A172 (cell line): ENCODE data around the gene CHRNA4. TPM values are rescaled to one million over a fixed set of nuclear protein-coding genes. Genes with fewer than 3 reads are reported as not detected.
"Not testable (repeated sequence)": the region's sequence is repeated elsewhere in the genome, so short reads cannot be mapped to it uniquely, and the experiment has no call there.

ENCODE experiments used
- DNase-seq: peaks from one replicate; pipeline ENCODE4 v3.0.0-alpha.2; 2015; ENCODE audit warnings: low spot score
- total RNA-seq: library from RNA; depleted of rRNA; stranded (reverse); fragments of >200 nt; shearing (Covaris generic); gene quantifications from 2 replicates; pipeline ENCODE4 v1.2.3, GENCODE V29; 2014

CHRNA4 gene
- total RNA-seq, 1 experiment from 2014 or later: 0.03 TPM

DNA sequence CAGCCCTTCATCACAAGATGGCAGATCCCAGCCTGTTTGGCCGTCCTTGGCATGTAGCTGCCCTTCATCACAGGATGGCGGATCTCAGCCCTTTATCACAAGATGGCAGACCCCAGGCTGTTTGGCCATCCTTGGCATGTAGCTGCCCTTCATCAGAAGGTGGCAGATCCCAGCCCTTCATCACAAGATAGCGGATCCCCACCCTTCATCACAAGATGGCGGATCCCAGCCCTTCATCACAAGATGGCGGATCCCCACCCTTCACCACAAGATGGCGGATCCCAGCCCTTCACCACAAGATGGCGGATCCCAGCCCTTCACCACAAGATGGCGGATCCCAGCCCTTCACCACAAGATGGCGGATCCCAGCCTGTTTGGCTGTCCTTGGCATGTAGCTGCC lies 26.1 kb downstream of the CHRNA4 start:
- DNase-seq: not testable (repeated sequence)

DNA sequence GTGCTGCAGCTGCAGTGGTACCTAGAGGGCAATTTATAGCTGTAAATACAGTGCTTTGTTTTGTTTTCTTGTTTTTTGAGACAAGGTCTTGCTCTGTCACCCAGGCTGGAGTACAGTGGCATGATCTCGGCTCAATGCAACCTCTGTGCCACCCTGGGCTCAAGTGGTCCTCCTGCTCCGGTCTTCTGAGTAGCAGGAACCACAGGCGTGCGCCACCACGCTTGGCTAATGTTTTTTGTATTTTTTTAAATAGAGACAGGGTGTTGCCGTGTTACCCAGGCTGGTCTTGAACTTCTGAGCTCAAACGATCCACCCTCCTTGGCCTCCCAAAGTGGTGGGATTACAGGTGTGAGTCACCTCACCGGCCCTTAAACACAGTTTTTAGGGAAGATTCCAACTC lies 26.8 kb downstream of the CHRNA4 start:
- no peak for DNase-seq

DNA sequence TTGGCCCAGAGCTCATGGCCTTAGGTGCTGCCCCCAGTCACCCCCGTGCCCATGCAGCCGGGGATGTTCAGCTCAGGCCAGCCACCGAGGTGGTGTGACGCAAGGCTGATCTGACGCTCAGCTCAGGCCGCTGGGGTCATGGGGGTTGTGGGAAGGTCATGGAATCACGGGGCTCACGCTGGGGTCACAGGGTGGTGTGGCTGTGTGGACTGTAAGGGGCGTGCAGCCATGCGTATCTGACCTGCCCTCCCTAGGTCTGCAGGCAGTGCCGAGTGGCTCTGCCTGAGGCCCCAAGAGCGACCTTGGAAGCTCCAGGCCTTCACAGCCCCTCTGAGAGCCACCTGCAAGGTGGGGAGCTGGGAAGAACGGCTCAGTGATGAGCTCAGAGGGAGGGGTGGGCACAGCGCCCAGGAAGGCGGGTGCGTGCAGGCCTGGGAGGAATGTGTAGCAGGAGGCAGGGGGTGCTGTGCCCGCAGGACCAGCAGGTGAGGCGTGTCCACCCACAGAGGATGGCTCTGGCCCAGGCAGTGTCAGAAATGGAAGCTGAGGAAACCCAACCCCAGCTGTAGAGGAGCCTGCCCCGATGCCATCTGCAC lies 27.8 kb downstream of the CHRNA4 start:
- no peak for DNase-seq

DNA sequence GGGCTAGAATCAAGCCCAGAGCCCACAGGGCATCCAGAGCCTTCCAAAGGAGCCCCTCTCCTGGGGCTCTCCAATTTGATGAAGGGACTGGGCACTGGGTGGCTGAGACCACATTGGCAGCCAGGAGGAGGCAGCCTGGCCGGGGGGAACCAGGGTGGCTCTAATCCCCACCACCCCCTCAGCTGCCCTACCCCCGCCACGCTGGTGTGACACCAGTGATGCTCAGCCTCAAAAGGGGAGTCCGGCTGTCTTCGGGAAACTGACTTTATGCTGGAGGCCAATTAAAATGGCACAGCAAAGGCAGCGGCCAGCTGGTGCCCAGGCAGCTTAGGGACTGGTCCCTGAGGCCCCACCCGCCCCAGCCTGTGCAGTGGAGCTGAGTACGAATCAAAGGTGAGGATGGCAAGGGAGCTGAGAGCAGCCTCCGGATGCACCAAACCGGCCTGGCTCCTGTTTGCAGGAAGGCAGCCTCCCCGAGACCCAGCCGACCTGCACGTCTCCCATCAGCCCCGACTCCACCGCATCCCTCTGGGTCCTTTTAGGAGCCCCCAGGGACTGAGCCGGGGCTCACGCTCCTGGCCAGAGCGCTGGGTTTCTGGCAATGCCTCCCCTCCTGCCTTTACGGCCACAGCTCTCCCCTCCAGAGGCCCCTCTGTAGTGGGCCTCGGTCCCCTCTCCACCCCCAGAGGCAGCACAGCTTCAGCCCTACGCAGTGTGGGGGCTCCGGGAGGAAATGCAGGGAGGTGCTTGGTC lies 28.5 kb downstream of the CHRNA4 start:
- DNase-seq: no peak

DNA sequence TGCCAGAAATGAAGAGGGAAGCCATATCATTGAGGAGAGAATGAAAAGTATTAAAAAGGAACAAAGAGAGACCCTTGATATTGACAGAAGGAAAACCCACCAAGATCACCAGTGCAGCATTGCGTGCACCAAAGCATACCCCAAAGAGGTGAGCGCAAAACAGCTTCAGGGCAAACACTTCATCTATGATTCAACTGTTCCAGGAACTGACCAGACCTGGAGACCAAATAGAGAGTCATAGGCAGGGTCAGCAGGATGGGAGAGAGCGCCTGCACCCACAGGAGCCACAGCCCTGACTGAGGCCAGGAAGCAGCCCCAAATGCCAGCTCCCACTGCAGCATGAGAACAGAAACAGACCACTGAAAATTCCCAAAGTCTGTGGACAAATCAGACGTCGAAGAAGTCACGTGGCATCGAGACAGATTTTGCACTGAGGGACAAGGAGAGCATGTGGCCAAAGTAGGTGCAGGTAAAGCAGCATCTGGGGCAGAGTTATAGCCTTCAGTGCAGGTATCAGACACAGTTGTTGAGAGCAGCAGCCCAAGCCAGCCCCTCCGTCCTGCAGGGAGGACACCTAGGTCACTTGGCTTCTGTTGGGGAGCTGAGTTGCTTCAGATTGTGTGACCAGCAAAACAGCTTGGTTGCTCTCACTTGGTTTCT lies 29.3 kb downstream of the CHRNA4 start:
- DNase-seq: no peak

DNA sequence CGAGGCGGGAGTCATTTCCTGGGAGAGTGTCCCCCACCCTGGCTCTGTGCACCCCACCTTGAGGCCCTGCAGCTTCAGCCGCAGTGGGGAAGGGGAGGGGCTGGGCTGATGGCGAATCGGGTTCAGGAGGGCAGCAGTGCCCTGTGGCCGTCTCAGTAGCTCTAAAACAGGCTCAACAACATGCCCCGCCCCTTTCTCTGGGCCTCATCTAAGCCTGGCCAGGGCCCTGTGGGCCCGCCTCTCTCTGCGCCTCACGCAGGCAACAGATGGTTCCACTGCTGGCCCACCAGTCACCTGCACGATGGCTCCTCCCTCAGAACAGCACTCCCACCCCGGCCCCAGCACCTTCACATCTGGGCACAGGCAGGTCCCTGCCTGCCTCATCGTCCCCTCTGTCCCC lies 30.2 kb downstream of the CHRNA4 start:
- DNase-seq: no peak

DNA sequence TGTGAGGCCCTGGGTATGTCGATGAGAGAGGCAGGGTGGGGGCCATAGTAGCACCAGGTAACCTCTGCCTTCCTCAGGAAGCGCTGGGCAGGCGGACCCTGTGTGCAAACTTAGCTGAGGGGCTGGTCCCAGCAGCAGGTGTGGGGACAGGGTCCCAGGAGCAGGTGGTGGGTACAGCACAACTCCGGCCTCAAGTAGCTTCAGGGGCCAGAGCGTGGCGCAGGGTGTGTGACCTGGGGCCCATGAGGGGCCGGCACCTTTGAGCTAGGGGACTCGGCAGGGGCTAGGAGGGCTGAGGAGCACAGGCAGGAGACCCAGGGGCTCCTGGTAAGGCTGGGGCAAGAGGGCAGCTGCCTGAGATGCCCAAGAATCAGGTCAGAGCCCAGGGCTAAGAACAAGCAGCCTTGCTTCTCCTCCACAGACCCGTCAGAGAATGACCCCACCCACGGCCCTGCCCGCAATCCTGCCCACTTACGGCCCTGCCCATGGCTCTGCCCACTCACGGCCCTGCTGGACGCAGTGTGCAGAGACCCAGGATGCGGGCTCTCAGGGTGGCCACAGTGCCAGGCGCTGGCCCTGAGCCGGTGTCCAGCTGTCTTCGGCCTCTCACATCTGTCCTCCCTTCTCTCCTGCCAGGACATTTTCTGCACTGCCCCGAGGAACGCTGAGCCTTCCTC lies 30.9 kb downstream of the CHRNA4 start:
- no peak for DNase-seq

DNA sequence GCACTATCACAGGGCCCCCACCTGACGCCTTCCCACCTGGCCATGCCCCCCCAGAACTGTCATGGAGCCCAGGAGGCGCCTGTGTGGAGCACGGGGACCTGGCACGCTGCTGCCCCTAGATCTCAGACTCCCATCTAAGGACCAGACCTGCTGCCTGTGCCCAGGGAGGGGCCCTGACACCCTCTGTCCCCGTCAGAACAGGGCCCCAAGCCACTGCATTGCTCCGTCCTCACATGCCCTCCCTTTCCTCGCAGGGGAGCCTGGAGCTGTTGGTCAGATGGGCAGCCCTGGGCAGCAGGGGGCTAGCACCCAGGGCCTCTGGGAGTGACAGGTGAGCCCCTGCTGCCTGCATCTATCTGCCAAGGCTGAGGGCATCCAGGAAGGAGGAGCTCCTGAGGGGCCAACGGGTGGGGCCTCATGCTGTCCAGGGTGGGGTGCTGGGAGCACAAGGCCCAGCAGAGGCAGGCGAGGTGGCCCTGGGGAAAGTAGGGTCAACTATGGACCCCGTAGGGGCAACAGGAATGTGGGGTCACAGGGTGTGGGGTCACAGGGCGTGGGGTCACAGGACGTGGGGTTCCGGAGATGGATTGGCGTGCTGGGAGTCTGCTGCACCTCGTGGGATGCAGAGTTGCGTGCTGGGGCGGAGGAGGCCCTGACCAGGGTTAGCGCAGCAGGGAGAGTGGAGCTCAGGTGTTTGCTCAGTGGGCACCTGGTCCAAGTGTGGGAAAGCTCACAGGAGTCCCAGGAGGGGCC lies 31.6 kb downstream of the CHRNA4 start:
- DNase-seq: no peak

DNA sequence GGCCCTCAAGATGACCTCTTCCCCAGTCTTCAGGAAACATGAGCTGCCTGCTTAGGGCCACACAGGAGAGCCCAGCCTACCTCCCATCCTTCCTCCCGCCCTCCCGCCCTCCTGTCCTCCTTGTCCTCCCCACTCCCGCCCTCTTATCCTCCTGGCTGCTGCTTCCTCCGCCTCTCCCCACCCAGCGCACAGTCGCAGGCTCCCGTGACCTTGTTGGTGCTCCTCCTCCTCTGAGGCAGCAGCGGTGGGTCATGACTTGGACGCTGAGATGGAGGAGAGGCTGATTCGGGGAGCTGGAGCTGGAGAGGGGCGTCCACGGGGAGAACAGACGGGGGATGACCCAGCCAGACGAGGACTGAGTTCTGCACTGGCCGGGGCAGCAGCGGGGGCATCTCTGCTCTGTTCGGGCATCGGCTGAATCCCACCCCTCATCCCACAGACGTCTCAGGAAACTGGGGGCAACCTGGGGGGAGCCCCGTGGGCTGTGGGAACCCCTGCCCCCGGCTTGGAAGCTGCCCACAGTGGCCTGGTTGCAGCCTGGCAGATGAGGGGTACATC lies 32.4 kb downstream of the CHRNA4 start:
- DNase-seq: no peak

DNA sequence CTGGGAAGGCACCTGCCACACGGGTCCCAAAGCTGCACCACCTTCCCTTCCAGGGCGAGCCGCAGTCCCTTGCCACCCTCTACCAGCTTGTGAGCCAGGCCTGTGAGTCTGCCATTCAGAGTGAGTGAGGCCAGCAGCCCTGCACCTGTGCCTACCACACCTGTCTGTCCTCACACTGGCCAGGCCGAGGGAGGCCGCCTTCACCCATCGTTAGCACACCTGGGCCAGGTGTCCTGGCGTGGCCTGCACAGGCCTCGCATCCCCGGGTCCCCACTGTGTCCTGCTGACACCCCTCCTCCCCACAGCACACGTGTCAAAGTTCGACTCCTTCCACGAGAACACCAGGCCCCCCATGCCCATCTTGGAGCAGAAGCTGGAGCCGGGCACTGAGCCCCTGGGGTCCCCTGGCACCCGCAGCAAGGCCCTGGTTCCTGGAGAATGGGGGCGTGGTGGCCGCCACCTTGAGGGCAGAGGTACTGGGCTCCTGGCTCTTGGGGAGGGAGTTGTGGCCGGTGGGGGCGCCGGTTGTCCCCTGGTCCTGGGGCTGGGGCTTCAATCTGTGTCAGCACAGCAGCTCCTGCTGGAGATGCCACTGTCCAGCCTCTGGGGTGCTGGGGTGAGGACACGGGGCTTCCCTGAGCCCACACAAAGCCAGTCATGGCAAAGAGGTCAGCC lies 33.0 kb downstream of the CHRNA4 start:
- DNase-seq: no peak

DNA sequence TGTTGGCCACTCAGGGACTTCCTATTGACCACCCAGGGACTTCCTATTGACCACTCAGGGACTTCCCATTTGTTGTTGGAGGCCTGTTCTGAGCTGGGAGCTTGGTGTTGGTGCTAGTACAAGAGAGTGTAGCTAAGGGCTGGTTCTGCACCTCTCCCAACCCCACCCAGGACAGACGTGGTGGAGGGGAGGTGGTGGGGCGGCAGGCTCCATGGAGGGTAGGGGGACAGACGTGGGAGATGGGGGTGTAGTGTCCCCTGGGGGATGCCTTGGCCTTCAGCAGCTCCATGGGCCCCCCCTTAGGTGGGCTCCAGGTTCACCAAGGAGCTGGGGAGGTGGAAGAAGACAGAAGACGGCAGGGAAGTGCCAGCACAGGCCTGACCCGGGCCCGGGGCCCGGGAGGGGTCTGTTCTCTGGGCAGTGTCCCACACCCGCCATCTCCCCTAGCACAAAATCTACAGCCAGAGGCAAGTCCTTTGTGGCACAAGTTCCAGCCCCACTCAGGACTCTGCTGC lies 33.9 kb downstream of the CHRNA4 start:
- no peak for DNase-seq

DNA sequence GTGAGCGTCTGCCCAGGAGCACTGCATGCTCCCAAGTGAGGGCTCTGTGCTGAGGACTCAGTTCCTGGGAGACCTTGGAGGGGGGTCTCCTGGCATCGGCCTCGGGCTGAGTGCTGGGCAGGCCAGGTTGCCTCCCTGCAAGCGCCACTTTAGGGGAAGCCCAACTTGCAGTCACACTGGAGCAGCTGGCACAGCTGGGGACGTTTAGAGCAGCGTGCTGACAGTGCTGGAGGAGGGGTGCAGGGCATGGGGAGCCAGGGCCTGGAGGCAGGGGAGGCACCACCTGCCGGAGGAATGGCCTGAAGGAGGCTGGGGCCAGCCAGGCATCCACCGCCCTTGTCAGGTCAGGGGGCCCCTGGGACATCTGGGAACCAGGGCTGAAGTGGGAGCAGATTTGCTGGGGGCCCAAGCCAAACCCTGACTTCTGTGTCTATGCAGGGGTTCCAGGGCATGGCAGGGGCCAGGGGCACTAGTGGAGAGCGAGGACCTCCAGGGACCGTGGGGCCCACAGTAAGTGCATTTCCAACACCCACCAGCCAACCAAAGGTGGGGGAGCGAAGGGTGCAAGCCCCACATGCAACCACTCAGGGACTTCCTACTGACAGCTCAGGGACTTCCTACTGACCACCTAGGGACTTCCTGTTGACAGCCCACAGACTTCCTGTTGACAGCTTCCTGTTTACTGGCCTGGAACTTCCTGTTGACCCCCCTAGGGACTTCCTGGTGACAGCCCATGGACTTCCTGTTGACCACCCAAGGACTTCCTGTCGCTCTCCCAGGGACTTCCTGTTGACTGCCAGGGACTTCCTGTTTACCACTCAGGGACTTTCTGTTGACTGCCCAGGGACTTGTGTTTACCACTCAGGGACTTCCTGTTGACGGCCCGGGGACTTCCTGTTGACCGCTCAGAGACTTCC lies 34.6 kb downstream of the CHRNA4 start:
- DNase-seq: no peak

DNA sequence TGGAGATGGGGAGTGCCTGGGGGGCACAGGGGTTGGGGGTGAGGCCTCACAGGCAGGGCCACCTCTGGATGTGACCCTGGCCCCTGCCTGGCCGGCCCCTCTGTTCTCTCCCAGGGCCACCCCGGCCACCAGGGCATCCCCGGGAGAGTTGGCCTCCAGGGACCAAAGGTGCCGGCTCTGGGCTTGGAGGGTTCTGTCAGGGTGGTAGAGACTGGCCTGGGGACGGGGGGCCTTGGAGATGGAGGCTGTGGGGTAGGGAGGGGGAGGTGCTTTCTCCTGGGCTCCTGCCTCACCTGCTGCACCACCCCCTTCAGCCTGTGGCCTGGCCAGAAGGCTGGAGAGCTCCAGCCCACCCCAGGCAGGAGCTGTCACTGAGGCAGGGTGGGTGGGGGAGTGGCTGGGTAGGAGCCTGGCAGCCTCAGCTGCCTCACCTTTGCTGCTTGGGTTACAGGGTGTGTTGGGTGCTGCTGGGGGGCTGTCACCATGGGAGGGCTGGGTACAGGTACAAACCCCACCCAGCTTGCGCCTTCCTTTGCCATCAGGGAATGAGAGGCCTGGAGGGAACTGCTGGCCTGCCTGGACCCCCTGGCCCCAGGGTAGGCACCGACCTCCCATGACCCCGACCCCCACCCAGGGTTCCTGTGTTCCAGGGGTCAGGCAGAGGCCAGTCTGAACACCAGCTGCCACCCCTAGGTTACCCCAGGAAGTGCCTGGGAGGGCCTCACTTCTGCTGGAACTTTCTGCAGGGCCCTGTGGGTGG lies 35.4 kb downstream of the CHRNA4 start:
- DNase-seq: no peak

DNA sequence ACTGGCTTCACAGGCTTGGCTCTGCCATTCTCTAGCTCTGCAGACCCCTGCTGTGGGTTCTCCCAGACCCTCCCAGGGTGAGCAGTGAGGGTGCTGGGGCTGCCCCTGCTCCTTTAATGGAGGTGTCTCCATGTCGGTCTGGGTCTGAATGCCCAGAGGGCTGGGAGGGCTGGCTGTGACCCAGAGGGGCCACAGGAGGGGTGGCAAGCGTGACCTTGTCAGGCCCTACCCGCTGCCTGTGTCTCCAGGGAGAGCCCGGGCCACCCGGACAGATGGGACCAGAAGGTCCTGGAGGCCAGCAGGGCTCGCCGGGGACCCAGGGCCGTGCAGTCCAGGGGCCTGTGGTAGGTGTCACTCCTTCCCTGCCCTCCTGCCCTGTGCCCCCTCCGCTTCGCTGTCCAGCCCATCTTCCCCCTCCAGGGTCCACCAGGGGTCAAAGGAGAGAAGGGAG lies 36.1 kb downstream of the CHRNA4 start:
- DNase-seq: no peak

DNA sequence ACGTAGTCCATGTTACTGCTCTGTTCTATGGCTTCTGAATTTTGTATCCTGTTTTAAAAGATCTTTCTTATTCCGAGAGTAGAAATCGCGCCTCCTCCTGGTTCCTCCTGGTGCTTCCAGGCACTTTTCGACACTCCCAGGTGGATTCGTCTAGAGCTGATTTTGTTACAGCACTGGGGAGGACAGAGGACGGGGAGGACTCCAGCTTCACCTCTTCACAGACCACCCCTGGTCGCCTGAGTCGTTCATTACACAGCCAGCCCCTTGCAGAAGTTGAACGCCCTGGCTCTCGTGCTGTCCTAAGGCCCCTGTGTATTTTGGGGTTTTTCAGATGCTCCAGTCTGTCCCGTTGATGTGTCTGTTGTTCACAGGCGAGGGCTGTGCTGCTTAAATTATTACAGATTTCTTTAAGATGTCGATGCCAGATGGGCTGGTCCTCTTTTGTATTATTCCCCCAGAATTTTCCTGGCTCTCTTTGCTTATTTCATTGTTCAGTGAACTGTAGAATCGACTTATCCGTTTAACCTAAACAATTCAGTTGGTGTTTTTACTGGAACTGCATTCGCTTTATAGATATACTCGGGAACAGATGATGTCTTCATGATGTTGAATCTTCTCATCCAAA lies 37.7 kb downstream of the CHRNA4 start:
- DNase-seq: no peak

DNA sequence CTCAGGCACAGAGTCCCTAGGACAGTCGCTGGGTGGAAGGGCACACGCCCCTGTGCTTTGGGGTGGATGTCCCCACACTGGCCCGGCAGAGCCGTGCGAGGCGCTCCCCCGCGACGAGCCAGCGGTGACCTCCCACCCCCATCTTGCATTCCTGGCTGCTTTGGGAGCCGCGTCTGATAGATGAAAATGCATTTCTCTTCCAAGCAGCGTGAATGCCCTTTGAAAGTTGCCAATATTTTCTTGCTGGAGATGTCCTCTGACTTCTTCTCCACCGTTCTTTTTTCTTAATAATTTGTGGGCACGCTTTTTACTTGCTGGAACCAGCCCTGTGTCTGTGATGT lies 38.2 kb downstream of the CHRNA4 start:
- no peak for DNase-seq

DNA sequence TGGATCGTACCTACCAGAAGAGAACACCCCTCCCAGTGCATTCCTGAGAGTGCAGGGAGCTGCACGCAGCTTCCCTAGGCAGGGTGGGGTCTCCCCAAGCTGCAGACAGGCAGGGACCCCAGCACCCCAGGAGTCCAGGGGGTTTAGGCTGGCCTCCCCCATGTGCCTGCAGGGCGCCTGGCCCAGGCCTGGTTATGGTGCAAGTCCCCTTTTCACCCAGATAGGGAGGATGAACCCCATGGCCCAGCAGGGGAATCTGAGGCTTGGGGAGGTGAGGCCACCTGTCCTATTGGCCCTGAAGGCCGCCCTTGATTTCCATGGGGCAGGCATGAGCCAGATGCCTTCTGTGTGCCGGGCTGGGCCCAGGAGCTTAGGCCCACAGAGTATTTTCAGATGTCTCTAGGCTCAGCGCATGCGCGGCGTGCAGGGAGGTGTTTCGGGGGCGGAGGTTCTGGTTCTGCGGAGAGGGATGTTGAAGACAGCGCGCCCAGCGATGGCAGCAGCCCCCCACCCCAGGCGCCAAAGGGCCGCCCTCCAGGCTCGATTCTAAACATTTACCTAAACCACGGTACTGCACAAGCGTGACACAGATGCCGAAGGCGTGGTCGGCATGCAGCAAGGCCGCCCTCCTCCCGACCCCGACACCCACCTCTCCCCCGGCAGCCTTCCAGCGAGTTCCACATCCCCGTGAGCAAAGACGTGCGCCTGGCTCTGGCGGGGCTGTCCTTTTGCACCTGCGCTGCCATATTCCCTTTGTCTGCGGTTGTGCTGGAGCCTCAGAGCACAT lies 38.8 kb downstream of the CHRNA4 start:
- DNase-seq: no peak
